ENCODE measurements around the gene DMD. TPM values are rescaled to one million over a fixed set of nuclear protein-coding genes. Genes with fewer than 3 reads are reported as not detected.
A peak's percentile ranks its signal among the peaks of the same experiment; 100 is the strongest.

Gene DMD
- polyA plus RNA-seq, 3 donors = 16.2 to 19.8 (median 19.4) TPM

DNA sequence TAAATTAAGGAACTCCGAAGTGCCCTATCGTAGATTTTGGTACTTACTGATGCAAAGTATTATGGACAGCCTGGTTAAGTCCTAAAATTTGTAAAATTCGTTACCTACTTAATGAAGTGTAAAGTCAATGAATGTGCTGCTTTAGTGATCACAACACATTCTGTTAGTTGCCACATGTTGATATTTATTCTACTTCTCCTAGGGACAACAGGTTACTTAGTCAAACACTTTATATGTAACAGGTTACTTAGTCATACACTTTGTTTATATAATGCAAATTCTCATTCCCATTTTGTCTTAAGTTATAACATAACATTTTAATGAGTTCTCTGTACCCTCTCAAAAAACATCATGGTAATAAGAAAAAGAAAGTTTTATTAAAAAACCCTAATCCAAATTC, 1496.6 kb downstream of the DMD start:
- no peak for DNase-seq

DNA sequence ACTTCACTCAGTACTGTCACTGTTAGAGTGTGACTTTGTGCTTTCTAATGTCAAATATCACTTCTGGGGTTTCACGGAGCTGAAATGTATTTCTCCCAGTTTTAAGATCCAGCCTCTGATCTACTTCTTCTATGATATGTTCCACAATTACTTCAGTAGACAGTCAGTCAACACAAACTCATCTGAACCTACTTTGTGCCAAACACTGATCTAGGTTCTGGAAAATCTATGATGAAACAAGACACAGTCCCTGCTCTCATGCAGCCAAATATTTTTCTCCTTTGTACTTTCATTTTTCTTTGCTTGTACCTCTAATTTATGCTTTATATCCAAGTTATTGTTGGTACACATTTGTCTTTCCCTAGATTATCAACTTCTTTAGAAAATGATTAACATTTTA, 1498.2 kb downstream of the DMD start:
- DNase-seq = no peak

DNA sequence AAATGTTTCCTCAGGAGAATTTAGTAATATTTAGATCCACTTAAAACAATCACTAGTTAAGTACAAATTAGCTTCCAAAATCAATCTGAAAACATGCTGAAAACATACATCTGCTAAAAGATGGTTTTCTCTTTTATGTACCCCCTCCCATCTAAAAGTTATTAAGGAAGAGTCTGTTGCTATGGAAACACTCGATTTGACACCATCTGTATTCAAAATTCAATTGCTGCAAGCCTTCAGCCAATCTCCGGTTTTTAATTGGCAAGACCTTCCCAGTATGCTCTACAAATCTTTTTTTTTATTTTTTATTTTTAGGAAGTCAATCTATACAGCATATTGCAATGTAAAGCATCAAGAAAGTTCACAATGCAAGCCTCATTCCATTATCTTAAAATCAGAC, 1500.2 kb downstream of the DMD start:
- no peak for DNase-seq

DNA sequence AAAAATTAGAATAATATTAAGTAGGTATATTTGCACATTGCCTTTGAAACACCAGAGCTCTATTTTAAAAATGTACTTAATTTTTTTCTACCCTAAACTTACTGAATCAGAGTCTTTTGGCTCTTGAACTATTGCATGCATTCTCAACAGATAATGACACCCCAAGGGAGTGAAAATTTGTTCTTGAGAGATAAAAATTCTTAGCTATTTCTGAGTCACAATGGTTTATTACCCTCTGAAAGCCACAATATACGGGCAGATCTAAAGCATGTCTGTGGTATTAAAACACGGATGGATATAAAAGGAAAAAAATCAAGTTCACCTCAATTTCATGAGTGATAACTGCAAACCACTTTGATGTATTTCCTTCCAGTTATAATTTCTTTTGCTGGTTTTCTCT, 1503.2 kb downstream of the DMD start:
- no peak for DNase-seq

DNA sequence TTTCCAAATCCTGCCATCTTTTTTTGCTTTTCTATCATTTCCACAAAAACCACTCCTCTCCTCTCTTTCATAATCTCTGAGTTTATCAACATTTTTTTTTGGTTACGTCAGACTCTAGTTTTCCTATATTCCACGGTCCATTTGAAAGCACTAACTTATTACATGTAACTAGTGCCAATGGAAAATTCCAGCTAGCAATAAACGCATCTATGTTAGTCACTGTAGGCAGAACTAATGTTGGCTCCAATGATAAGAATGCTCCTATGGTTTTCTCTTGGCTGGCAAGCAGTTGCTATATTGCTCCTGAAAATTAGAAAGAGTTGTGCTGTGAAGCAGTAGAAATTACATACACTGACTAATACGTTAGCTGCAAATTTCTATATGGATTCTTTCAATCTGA, 1504.9 kb downstream of the DMD start:
- no peak for DNase-seq

DNA sequence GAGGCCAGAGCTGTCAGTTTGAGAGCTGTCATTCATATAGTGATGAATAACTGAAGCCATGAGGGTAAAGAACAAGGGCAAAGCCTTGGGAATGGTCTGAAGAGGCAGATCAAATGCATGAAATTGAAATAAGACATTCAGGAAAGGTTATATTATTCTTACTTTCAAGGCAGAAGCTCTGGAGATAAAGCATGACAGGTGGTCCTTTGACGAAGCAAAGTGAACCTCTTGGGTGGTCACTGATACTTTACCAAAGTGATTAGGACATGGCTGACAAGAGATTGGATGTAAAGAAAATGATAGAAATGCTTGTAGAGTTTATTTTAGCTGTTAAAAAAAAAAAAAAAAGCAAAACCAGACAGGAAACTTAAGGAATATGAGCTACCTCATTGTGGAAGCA, 1505.5 kb downstream of the DMD start:
- no peak for DNase-seq

DNA sequence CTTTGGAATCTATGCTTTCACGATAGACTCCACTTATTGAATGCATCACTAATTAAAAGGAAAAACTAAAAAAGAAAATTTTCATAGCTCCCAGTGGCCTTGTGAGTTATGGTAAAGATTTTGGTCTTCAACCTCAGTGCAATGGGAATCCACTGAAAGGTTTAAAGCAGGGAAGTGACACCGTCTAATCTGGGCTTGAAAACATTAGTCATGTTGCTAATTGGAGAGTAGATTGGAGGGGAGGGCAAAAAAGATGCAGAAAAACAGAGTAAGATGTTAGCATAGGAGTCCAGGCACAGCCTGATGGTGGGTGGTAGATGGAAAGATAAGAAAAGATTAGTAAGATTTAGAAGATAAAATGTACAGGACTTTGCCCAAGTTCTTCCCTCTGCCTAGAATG, 1506.4 kb downstream of the DMD start:
- no peak for DNase-seq

DNA sequence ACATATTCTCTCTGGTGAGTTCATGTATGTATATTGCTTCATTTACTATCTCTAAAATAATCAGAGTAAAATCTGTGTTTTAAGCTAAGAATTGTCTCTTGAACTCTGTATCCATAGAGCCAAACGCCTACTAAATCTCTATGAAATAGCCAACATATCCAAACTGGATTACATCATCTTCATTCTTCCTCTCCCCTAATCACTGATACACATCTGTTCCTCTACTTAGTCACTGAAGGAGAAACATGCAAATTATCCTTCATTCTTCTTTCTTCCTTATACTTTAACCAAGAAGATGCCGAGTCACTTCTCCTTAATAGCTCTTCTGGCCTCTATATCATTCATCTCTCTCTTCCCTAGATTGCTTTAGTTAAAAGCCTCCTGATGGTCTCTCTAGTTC, 1509.1 kb downstream of the DMD start:
- no peak for DNase-seq

DNA sequence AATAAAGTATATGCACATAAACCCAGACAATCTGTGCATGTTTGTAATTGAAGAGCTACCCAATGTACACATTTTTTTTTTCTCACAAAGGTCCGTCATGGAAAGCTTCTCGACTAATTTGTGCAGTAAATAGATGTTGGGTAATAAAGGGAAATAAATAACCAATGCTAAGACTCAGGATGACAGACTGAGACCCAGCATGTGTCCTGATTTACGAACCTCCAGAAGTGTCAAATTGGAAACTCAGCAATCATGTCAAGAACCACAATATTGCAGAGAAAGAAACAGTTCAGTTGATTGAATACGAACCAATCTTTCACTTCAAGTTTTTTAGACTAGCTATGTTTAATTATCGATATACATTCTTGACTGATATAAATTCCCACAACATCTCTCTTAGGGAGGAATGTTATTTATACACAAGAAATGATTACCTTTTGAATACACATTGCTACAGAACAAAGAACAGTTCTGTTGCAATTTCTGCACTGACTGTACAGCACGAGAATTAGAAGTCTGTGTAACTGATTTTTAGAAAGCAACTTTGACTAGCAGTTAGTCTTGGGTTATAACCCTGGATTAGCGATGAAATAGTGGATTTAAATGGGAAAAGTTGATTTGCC, 1513.9 kb downstream of the DMD start:
- no peak for DNase-seq

DNA sequence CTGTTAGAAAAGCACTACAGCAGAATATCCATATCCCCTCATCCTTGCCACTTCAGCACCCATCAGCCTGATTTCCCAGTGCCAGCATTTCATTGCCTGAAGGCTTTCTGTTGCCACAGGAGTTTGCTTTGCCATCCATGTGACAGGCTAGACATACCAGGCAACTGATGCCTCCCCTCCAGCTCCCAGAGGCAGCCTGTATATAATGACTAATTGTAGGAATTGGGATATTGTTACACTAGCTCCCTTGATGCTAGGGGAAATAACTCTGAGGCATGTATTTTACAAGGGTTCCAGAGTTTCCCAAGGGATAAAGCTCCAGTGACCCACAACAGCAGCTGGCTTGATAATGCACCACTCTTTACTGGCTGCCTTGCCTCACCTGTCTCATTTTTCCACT, 1531.5 kb downstream of the DMD start:
- no peak for DNase-seq

DNA sequence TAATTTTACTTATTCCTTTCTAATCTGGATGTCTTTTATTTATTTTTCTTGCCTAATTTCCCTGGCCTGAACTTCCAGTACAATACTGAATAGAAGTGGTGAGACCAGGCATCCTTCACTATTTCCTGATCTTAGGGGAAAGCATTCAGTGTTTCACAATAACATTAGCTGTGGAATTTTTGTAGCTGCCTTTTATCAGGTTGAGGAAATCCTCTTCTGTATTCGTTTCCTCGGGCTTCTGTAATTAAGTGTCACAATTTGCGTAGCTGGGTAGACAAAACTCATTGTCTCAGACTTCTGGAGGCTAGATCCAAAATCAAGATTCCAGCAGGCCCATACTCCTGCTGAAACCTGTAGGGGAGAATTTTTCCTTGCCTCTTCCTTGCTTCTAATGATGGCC, 1541.1 kb downstream of the DMD start:
- no peak for DNase-seq

DNA sequence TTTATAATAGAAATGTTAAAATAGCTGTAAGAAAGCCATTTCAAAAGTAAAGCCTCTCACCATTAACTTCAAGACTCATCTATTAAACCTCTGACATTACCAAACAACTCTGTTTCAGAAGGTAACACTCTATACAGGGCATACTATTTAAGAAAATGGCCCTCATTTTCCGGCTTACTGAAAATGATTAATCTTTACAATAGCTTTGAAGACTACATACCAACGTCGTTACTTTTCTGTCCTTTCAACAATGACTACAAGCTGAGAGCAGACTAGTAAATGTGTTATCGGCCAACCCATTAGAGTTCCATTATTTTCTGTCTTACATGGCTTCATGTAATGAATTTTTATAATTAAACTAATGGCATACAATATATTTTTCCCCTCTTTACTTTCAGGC, 1545.9 kb downstream of the DMD start:
- DNase-seq = no peak

DNA sequence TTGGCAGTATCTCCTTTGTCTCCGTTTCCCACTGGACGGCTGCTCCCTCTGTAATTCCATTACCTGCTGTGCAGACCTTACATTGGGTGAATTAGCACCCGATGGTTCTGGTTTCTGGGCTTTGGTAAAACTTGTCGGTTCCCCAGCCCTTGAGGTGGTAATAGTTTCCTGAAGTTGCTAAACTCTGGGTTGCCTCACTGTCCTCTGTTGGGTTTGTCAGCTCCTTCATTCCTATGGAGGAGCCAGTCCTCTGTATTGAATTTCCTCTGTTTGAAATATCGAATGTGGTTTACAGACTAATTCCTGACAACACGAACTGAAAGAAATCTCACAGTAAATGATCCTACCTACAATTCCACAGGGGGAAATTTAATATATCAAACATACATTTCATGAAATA, 1548.2 kb downstream of the DMD start:
- DNase-seq = no peak

DNA sequence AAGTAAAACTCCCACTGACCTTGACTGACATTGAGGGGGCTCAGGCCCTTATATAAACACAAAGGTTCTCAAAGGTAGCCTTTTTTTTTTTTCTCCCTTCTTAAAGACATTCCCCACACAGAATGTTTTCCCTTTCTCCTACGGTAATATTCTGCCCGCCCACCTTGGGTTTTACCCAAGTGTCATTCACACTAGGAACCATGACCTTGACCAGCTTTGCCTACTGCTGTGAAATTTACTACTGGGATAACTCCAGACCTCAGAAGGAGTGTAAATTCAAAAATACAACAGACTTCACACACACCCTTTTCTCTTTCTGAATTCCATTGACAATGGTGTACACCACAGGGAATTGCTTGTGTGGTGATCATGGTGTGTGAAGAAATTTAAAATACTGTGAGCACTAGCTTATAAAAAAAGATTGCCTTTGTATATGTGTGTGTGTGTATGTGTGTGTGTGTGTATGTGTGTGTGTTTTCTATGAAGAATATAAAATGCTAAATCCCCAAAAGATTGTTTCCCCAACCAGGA, 1550.0 kb downstream of the DMD start:
- DNase-seq = no peak

DNA sequence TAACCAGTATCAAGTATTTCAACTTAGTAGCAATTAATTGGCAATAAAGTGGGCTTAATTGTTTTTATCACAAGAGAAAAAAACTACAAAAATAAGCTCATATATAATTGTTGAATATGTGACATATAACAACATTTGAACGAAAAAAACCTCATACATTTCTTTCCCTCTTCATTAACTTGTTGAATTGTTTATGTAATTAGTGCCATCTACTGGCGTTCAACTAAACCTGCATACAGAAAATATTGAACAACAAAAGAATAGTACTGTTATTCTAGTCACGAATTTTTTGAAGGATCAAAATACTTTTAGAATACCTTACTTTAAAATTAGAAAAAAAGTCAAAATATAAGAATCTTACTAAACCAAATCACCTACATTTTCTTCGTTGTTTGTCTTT, 1553.0 kb downstream of the DMD start:
- DNase-seq = peak; percentile 15

DNA sequence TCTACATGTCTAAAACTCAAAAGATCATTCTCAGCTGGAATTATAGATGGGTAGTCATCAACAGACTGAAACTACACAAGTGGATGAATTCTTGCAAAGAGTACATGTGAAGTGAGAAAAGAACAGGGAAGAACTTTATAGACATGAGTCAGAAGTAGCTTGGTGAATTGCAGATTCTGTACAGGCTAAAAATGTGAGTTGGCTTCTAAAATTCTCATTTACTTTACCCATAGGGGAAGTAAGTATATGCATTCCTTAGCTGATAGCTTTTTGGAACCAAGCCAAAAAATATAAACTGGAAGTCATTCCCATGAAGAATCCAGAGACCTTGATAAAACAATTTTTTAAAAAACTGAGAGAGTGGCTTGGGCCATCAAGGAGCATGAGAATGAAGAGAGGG, 1555.3 kb downstream of the DMD start:
- DNase-seq = no peak

DNA sequence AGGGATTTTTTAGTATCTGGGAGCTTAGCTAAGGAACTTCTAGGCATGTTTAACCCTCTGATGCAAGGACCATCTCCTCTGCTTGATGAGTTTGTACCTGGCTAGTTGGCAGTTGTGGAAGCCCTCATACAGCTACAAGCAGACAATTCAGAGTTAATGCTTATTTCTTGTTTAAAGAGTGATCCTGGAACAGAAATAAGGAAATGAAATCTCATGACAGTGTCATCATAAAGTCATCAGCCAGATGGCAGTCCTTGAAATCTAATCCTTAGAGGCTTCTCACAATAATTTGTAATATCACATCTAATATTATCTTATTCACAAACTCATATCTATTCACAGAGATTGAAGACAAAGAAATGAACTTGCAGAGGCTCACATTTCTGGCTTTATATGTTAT, 1557.9 kb downstream of the DMD start:
- DNase-seq = no peak

DNA sequence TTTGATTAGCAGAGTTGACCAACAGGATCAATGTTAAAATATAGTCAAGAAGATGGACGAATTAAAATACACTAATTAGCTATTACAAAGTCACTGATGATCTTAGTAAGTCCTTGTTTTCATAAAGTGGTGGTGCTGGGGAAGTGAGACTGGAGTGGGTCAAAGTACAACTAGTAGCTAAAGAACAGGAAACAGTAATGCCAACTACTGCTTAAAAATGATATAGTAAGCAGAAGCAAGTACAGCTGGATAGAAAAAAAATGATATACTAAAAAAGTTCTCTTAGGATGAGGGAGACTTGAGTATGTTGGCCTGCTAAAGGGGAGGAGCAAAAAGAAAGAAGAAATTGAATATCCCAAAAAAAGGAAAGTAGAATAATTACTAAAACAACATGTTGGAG, 1558.7 kb downstream of the DMD start:
- DNase-seq = no peak

DNA sequence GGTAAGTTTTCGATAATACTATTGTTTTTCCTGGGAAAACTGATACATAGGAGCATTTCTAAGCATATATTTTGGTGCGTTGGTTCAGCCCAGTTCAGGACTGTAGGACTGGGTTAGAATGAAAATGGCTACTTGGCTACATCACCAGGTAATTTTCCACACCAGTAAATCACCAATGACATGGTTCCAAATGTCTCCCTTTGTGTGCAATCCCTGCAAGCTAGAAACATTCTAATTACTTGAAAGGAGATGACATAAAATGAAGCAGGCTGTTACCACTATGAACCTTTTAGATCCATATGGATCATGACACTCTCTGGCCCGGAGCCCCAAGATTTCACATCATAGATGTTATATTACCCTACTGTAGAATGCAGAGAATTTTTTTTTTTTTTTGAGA, 1562.1 kb downstream of the DMD start:
- DNase-seq = no peak

DNA sequence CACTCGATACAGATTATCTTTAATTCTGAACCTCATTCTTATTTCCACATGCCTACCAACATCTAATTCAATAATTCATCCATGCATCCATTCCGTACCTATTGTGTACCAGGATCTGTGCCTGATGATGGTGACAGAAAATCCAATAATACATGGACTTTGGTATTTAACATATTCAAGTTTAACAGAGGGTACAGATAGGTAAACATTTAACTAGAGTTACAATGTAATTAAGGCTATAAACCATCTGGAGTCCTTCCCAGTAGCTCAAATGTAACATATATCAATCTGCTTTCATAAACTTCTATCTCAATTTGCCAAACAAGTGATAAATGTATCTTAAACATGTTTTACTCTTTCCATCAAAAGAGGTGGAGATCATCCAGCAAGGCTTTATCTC, 1578.0 kb downstream of the DMD start:
- no peak for DNase-seq

DNA sequence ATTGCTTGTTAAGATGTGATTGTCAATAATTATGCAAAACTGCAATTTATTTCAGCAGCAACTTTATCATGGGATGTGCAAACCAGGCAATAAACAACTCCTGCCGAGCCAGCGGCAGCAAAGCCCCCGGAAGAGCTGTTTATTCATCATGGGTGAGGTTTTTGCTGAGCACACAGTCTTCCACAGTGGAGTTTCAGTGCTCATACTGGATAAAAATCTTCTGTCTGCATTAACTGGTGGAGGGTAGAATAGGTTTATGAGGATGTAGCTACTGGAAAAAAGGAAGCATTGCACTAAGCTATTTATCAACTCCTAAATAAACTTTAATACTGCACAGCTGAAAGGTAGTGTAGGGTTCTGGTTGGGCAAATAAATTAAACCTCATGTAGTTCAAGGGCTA, 1582.2 kb downstream of the DMD start:
- no peak for DNase-seq

DNA sequence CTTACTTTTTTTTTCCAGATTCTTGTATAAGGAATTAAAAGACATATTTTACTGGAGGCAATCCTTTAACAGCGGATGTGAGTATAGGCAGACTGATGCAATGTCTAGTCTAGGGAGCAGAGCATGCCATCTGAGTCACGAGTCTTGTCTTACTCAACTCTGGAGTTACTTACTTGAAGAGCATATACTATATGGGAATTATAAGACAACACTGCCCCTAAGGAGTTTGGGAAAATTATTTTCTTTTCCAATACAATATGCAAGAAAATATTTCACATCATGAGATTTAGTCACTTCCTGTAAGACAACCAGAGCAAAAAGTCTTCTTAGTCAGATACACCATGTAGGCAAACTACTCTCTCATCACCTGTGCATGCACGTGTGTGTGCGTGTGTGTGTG, 1602.2 kb downstream of the DMD start:
- DNase-seq = no peak

DNA sequence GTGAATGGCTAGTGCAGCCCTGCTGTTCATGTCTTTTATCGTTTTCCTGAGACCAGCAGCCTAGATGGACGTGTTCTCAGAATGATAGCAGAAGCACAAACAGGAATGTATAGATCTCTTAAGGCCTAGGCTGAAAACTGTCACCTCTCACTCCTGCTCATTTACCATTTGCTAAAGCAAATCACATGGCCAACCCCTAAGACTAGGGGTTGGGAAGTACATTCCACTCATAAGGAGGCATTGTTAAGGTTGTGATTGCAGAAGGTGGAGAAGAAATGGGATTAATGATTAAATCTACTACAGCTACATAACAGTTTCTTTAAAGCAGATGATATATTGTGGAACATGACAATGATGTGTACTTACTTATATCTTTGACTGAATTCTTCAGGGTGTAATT, 1602.7 kb downstream of the DMD start:
- DNase-seq = no peak

DNA sequence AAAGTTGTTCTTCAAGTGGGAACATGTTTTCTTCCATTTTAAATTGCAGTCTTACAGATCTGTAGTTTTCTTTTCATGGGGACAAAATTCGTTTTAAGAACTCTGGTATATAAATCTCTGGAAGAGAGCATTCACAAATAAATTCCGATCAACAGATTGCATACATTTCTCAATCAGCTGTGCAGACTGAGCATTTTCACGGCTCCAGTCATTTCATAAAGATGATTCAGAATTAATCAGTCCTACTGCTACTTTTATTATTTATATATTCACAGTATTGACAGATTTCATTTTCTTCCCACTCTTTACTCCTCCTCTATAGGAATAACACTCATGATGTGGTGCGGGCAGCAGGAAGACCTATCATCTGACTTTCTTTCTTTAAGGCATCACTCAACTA, 1604.6 kb downstream of the DMD start:
- no peak for DNase-seq

Data from renal pelvis (tissue), 4 donors.